Activated T-cell treated with anti-CD3 and anti-CD28 coated beads for 48 hours (primary cell): ENCODE results near the gene PADI1.
A peak's percentile ranks its signal among the peaks of the same experiment; 100 is the strongest.

Experiments
- DNase-seq: peaks from one replicate; pipeline ENCODE4 v3.0.0-alpha.2; 2020; ENCODE audit warnings: low read depth

PADI1 gene

DNA sequence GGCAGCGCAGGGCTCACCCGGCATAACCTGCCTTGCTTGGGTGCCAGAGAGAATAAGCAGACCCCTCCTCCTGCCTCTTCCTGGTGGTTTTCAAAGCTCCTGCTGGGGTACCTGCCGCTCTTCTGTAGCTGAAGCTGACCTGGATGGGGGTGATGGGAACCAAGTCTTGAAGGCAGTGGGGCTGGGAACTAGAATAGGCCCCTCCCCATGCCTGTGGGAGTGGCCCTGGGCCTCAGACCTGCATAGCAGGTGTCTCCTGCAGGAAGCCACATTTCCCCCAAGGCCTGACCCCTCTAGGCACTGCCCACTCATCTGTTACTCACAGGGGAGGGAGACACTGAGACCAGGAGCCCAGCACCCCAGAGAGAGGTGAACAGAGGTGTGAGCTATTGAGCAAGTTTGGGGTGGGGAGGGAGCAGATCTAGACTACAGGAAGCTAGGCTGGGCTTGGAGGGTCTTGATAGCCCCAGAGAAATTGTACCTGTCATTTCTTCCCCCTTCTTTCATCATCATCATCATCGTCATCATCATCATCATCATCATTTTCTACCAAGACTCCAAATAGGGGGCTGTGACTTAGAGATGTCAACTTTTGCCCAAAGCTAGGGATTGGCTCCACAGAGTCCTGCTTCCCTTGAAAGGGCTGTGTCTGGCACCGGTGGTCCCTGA lies 10.1 kb downstream of the PADI1 start:
- DNase-seq = no peak

DNA sequence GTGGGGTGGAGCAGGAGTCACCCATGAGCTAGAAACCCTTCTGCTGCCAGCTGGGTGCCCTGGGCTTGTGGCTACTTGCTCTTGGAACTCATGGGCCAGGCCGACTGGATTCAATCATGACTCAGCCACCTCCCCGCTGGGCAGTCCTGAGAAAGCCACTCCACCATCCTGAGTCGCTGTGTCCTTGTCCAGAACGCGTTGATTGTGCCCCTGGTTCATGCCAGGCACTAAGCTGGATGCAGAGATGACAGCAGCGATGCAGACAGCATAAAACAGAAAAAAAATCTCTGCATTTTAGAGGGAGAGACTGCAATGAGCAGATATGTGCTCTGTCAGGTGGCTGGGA lies 10.6 kb downstream of the PADI1 start:
- no peak for DNase-seq

DNA sequence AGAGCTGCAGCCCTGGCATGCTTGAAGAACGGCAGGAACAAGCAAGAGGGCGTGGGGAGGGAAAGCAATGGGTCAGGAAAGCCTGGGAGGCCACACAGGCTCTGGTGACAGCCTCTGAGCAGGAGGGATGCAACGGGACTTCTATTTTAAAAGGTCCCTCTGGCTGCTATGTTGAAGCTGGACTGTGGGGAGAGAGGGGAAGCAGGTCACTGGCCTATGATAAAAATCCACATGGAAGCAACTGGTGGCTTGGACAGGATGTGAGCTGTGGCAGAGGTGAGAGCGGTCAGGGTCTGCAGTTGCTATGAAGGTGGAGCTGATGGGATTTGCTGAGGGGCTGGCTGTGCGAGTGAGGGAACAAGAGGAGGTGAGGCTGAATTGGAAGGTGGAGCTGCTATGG lies 11.2 kb downstream of the PADI1 start:
- no peak for DNase-seq

DNA sequence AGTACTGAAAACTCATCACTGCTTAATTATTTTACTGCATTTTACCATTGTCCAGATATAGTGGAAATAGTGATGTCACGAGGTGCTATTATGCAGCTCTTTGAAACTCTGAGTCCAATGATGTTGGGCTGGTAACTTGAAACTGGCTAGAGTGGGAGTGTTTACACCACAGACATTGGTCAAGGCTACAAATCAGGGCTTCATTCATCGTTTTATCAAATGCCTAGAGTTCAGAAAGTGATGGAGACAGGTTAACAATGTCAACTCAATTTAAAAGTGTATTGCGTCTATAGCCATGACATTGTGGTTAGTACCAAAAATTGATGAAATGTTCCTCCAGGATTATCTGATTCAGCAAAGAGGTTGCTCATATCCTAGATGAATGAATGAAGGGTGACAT lies 12.7 kb downstream of the PADI1 start:
- DNase-seq = no peak

DNA sequence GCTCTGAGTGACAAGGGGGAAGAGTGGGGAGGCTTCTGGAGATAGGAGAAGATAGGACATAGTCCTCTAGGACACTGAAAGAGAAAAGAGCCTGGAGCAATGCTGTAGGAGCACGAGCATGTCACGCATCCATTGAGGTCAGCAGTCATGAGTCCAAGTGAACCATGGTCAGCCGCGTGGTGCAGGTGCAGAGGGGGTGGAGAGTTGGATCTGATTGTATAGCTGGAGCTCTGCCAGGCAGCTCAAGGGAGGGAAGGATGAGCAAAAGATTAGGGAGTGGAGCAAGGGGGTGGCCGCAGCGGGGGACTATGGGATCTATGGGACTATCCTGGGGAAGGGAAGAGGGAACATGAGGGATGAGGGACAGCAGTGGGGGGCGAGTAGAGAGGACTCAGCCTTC lies 14.0 kb downstream of the PADI1 start:
- DNase-seq = no peak

DNA sequence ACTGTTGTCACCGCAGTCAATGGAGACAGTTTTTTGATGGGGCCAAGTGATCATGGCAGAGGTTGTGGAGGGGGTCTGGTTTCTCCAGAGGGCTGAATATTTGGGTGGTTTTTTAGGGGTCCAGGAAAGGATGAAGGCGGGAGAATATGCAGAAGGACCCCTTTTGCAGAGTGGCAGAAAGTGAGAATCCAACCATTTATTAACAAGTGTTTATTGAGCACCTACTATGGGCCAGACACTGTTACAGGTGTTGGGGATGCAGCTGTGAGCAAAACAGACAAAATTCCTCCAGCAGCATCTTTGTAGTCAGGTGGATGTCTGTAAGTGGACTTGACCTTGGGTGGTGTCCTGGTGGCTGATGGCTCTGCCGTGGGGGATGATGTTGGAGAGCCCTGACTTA lies 15.4 kb downstream of the PADI1 start:
- no peak for DNase-seq

DNA sequence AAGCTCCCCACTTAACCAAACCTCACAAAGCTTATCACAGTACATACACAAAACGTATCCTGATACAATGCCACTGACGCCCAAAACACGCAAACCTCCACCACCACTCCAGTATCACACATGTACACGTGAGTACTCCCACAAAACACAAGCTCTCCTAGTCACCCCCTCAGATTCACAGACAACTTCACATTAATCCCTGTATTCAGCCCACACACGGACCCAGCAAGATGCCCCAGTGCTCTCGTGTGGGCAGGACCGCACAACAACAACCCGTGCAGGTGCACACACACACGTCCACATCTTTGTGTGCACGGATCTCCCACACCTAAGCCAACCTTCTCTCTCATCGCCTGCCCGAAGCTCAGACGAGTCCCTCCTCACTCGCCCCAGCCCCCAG lies 17.6 kb downstream of the PADI1 start:
- no peak for DNase-seq

DNA sequence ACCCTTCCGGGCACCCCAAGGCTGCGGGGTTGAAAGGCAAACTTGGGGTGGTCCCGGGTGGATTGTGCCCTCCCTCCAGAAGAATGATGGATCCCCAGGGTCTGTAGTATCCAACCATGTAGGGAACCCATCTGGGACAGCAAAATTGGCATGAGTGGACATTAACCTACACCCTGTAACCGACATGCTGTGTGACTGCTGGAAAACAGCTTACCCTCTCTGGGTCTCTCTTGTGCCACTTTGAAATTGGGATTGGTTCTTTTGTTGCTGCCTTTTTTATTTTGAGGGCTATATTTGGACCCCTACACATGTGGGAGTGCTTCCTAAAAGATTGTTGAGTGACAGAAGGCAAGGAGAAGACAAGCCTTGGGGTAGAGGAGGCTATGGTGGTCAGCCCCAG lies 19.5 kb downstream of the PADI1 start:
- DNase-seq = no peak

DNA sequence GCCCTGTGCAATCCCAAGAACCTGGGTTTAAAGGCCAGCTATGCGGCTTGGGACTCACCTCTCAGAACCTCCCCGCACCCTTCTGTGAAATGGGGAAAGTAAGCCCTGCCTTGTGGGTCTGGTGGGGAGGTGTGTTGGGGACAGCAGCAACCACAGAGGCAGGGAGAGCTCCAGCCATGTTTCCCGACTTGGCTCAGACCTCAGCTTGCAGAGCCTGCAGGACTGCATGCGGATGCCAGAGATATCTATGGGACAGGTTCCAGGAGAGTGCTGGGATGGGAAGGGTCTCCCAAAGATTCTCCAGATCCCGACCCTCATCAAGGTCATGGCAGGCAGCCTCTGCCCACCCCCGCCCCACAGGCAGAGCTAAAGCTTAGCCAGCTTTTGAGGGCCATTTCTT lies 20.2 kb downstream of the PADI1 start:
- DNase-seq = no peak

DNA sequence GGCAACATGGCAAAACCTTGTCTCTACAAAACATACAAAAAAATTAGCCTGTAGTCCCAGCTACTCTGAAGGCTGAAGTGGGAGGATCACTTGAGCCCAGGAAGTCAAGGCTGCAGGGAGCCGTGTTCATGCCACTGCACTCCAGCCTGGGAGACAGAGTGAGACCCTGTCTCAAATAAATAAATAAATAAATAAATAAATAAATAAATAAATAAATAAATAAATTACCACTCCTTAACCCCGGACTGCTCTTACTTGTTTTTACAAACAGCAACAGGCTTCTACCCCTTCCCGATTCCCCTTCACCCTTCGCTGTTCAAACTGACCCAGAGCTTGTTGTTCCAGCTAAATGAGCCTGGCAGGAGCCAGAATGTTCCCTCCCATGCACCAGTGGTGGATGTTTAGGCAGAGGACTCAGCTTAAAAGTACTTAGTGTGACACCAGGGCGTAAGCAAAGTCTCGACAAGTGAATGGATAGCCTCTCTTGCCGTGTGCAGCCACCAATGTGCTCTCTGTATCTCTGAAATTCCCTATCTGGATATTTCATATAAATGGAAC lies 22.5 kb downstream of the PADI1 start:
- no peak for DNase-seq

DNA sequence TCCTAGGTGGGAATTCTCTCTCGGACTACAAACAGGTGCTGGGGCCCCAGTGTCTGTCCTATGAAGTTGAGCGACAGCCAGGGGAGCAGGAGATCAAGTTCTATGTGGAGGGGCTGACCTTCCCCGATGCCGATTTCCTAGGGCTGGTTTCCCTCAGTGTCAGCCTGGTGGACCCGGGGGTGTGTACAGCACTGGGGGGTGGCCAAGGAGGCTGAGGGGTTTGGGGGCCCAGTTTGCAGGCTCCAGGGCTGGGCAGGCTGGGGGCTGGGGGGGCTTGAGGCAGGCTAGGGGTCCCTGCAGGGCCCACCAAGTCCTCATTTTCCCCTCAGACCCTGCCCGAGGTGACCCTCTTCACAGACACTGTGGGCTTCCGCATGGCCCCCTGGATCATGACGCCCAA lies 23.7 kb downstream of the PADI1 start:
- no peak for DNase-seq

DNA sequence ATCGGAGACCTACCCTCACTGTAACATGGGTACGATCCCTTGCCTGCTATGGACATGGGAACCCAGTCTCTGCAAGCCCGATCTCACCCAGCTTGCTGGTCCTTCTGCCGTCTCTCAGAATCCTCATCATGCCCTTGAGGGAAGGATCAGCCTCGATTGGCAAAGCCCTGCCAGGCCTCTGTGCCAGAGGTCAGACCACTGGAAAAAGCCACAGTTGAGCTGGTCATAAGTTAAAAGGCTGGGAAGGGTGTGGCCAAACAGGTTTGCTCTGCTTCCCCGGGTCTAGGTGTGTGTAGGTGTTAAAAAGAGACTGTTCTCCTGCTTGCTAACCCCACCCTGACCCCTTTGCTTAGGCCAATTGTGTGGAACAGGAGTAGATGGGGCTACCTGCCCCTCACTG lies 24.5 kb downstream of the PADI1 start:
- DNase-seq = no peak

DNA sequence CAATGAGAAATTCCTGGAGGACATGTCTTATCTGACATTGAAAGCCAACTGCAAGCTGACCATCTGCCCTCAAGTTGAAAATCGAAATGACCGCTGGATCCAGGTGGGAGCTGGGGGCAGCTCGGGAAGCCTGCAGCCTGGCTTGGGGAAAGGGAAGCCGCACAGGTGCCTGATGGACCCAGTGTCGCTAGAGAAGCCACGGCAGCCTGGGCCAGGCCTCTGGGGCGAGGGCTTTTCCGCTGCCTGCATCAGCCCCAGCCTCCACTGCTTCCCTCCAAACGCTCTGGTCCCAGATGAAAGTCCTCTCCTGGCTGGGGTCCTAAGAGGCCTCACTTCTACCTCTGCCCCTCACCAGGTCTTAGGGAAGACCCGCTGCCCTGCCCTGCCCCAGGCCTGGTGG lies 25.2 kb downstream of the PADI1 start:
- no peak for DNase-seq

DNA sequence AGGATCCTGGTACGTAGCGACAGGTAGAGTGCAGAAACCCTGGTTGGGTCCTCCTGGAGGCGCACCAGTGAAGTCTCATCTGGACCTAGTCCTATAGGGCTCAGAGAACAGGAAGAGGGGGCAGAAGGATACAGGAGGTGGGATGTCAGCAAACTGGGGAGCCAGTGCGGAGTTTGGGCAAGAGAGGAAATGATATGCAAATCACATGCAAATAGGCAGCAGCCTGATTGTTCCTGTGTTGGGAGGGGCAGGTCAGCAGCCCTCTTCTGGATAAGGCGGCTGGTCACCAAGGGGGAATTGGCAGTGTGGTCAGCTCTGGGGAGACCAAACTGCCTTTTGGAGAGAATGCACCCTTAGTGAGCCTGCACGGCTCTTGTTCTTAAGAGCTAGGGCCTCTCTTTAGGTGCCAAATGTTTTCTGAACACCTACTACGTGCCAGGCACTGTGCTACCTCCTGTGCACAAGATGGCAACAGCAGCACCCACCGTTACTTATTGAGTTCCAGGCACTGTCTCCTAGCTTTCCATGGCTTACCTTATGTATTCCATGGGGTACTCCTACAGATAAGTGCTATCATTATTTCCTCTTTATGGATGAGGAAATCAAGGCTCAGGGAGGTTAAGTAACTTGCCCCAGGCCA lies 25.9 kb downstream of the PADI1 start:
- no peak for DNase-seq

DNA sequence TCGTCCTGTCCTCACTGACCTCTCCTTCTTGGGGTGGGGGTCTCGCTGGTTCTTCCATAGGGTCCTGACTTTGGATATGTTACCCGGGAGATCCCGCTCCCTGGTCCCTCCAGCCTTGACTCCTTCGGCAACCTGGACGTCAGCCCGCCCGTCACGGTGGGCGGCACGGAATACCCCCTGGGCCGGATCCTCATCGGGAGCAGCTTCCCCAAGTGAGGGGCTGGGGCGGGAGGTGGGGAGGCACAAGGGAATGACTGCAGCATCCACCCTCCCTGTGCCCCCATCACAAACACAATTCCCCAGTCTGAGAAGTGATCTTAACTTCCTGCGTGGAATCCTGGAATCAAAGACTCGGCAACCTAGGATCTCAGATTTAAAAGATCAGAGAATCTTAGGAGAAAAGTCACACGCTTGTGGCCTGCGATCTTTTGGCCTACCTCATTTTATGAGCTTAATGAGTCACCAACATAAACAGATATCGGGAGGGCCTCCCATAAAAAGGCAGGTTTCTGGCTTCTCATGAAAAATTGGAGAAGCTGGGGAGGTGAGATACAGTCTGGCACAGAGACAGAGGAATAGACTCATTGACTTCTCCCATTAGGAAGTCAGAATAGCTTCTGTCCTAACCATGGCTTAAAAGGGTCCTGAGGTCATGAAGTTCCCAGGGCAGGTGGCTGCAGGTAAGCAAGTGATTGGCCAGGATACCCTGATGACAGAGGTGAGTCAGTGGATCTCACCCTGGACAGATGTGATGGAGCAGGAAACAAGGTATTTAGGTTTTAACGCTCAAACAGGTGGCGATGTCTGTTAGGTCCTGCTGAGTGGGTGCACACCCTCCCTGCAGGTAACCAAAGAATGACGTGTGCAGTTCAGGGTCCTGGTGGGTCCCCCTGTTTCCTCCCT lies 28.1 kb downstream of the PADI1 start:
- DNase-seq = no peak

DNA sequence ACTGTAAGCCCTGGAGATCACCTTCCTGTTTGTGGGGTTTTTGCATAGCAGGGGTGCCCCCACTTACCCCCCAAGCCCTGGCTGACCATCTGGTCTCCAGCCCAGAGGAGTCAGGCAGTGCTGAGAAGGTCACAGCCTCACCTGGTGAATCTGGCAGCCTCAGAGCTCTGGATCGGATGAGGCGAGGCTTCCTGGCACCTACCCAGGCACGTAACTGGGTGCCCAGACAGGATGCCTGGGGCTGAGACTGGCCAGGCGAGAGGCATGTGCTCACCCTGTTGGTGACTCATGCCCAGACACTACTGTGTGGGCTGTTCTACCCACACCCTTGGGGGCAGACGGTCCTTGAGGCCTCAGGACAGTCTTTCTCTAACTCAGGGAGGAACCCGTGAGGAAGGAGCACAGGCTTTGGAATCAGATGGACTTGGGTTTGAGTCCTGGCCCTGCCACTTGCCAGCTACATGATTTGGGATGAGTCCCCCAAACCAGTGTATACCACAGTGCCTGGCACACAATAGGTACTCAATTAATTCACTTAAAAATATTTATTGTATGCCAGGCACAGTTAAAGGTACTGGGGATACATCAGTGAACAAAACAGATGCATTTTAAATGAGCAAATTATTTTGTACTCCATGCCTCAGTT lies 28.9 kb downstream of the PADI1 start:
- no peak for DNase-seq

DNA sequence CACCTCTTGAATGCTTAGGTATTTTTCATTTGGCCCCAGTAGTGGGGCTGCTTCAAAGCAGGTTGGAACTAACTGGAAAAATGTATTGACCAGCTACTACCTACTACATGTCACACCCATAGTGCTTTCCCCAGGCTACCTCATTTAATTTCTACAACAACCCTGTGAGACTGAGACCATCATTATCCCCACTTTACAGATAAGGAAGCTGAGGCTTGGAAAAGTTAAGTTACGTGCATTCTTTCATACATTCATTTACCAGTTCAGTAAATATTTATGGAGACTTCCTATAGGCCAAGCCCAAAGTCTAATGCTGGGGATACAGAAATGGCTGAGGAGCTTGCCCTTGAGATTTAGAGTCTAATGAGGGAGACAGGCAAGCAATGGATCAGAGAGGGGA lies 29.5 kb downstream of the PADI1 start:
- DNase-seq = no peak

DNA sequence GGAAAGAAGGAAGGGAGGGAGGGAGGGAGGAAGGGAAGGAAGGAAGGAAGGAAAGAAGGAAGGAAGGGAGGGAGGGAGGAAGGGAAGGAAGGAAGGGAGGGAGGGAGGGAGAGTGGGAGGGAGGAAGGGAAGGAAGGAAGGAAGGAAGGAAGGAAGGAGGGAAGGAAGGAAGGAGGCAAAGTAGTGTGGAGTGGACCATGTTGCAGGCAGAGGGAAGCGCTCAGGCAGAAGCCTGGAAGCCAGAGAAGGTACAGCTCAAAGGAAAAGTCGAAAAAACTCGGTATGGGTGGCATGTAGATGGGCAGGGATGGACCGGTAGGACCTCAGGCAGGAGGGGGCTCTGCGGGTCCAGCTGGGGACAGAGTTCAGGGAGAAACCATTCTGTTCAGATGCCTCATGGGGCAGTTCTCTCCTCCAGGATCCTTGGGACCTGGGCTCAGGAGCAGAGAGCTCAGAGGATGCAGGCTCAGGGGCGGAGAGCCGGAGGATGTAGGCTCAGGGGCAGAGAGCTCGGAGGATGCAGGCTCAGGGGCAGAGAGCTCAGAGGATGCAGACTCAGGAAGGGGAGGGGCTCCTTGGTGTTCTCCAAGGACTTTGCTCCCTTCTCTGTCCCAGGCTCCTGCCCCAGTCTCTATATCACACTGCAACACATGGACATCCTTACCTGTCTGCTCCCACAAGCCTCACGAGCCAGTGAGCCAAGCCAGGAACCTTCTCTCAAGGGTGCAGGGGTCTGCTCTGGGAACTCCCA lies 30.4 kb downstream of the PADI1 start:
- no peak for DNase-seq

DNA sequence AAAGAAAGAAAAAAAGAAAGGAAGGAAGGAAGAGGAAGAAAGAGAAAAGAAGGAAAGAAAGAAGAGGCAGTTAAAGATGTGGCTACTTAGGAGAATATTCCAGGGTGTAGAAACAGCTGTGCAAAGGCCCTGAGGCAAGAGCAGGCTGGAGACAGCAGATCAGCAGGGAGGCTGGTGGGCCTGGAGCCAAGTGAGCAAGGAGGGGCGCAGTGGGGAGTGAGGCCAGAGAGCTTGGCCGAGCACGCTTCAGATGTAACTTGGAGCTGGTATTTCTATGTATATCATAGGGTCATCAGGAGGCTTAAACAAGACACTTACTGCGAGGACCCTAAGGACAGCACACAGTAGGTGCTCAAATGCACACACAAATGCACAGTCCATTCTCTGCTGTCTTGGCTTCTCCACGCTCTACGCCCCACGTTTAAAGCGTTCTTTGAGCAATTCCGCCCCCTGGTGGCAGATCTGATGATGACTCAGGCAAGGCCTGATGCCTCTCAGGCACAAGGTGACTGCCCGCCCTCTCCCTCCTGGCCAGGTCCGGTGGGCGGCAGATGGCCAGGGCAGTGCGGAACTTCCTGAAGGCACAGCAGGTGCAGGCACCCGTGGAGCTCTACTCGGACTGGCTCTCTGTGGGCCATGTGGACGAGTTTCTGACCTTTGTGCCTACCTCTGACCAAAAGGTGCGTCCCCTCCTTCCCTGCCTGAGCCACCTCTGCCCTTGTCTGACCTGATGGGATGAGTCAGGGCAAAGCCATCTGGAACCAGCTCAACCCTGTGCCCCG lies 32.0 kb downstream of the PADI1 start:
- peak; percentile 78 for DNase-seq

DNA sequence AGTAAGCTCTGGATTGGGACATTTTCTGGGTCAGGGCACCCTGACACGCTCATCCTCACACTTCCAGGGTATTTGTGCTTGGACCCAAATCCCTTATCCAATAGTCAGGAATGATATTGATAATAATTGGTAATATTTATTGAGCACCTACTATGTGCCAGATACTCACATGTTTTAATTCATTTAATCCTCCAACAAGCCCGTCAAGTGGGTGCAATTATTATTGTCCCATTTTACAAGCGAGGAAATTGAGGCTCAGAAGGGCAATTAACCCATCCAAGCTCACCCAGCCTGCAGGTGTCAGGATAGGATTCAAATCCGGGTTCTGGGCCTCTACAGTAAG lies 32.6 kb downstream of the PADI1 start:
- no peak for DNase-seq

DNA sequence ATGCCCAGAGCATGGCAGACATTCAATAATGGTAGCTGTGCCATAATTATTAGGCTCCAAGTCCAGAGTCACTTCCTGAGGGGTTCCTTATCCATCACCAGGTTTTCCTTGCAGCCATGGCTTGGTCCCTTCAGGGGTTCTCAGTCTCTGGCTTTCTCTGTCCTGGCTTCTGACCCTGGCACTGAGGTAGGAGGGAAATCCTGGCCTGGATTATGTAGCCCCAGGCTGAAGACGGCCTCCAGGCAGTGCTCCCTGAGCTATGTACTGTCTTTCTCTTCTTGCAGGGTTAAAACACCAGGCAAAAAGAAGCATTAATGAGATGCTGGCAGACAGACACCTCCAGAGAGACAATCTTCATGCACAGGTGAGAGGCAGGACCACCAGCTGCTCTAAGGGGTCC lies 34.5 kb downstream of the PADI1 start:
- DNase-seq = peak; percentile 12
